Spleen (tissue), 7 donors: ENCODE data around the gene STN1.

Experiments used
- POLR2A ChIP-seq, 3 donors: fragments of 450-650 bp; IDR thresholded peaks; one replicate each; pipeline ENCODE4 v1.5.1; 2017; ENCODE audit warnings: antibody characterized with exemption in 3 of 3, mild to moderate bottlenecking in 1 of 3
- POLR2AphosphoS5 ChIP-seq, 3 donors: sonication (generic); formaldehyde crosslinking; IDR thresholded peaks; one replicate each; pipeline ENCODE4 v1.5.1; 2017; ENCODE audit warnings: antibody characterized with exemption in 3 of 3
- TF ChIP-seq, protein P1 (sequence below), 11 experiments: fragments of 200-600 bp in 7 of 11; fragments of 450-650 bp in 4 of 11; sonication (generic) in 4 of 11; IDR thresholded peaks in 8 of 11; conservative IDR thresholded peaks in 3 of 11; 1 replicate in 7 of 11; 2 replicates in 4 of 11; pipeline versions ENCODE4 v1.4.0 to v1.8.0; 2016 to 2021; ENCODE audit warnings: antibody characterized with exemption in 11 of 11, inconsistent platforms in 4 of 11, mild to moderate bottlenecking in 1 of 11
- donor health status: DM: no; HTN: no; CAD: no; lungs with moderate emphysema.
- donor health status: DM: no; HTN: no; CAD: no.
- donor health status: DM: no; HTN: no; CAD: no.

DNA sequence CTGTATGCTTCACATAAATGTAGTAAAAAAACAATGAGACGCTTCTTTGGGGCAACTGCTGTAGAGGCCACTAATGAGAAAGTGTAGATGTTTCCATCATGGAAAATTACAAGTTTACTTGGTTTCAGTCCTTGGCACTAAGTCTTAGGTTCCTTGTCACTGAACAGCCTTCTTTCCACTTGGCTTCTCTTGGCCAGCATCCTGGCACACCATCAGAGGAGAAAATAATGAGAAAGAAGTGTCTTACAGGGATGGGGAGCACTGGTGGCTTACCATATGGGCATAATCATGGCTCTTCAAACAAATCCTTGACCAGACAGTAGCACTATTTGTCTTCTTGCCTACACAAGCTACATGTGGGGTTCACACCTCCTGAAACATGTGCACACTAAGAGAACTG is 40.1 kb downstream of the STN1 start:
- TF ChIP-seq, protein P1, sequence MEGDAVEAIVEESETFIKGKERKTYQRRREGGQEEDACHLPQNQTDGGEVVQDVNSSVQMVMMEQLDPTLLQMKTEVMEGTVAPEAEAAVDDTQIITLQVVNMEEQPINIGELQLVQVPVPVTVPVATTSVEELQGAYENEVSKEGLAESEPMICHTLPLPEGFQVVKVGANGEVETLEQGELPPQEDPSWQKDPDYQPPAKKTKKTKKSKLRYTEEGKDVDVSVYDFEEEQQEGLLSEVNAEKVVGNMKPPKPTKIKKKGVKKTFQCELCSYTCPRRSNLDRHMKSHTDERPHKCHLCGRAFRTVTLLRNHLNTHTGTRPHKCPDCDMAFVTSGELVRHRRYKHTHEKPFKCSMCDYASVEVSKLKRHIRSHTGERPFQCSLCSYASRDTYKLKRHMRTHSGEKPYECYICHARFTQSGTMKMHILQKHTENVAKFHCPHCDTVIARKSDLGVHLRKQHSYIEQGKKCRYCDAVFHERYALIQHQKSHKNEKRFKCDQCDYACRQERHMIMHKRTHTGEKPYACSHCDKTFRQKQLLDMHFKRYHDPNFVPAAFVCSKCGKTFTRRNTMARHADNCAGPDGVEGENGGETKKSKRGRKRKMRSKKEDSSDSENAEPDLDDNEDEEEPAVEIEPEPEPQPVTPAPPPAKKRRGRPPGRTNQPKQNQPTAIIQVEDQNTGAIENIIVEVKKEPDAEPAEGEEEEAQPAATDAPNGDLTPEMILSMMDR (IDR thresholded peaks at IDR 0.05 in 8 of 11, conservative IDR thresholded peaks at IDR 0.05 in 3 of 11) = no peak
- no peak for TF ChIP-seq POLR2A (IDR thresholded peaks at IDR 0.05)
- TF ChIP-seq POLR2AphosphoS5 (IDR thresholded peaks at IDR 0.05) = no peak
